AG09319 (cell line): Measurements from ENCODE around the gene PCNT.
"Not testable (repeated sequence)": the region's sequence is repeated elsewhere in the genome, so short reads cannot be mapped to it uniquely, and the experiment has no call there.

Experiments
- DNase-seq: peaks from one replicate; pipeline ENCODE4 v3.0.0-alpha.2; 2010; ENCODE audit warnings: low read depth; ENCODE audit errors: extremely low read depth
- TF ChIP-seq, protein P1 (sequence below): IDR thresholded peaks from 2 replicates; pipeline ENCODE4 v1.5.1; 2011; ENCODE audit warnings: low read depth, mild to moderate bottlenecking, inconsistent platforms, low read length, moderate library complexity

PCNT gene

DNA sequence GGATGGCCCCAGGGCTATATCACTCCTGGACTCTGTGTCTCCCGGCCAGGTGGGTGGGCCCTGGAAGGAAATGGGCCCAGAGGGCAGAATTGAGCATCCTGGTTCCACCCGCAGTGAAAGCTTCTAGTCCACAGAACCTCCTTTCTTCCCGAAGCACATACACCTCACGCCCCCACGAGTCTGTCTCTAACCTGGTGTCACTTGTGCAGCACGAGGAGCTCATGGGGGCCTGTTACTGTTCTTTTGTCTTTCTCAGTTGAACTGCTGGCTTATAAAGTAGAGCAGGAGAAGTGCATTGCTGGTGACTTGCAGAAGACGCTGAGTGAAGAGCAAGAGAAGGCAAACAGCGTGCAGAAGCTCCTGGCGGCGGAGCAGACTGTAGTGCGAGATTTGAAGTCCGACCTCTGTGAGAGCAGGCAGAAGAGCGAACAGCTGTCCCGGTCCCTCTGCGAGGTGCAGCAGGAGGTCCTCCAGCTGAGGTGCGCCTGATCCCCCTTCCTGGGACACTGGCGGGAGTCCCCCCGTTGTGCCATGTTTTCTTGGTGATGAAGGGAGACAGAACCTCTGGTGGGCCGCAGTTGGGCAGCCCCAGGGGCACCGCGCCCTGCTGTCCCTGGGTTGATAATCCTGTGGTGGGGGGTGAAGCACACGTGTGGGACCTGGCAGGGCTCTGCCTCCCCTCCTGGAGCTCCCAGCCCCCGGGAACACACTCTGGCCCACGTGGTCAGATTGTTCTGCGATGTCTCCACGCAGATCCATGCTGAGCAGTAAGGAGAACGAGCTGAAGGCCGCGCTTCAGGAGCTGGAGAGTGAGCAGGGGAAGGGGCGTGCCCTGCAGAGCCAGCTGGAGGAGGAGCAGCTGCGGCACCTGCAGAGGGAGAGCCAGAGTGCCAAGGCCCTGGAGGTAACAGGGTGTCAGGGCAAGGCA lies 106.1 kb downstream of the PCNT start:
- TF ChIP-seq, protein P1, sequence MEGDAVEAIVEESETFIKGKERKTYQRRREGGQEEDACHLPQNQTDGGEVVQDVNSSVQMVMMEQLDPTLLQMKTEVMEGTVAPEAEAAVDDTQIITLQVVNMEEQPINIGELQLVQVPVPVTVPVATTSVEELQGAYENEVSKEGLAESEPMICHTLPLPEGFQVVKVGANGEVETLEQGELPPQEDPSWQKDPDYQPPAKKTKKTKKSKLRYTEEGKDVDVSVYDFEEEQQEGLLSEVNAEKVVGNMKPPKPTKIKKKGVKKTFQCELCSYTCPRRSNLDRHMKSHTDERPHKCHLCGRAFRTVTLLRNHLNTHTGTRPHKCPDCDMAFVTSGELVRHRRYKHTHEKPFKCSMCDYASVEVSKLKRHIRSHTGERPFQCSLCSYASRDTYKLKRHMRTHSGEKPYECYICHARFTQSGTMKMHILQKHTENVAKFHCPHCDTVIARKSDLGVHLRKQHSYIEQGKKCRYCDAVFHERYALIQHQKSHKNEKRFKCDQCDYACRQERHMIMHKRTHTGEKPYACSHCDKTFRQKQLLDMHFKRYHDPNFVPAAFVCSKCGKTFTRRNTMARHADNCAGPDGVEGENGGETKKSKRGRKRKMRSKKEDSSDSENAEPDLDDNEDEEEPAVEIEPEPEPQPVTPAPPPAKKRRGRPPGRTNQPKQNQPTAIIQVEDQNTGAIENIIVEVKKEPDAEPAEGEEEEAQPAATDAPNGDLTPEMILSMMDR, result no peak
- DNase-seq, result no peak

DNA sequence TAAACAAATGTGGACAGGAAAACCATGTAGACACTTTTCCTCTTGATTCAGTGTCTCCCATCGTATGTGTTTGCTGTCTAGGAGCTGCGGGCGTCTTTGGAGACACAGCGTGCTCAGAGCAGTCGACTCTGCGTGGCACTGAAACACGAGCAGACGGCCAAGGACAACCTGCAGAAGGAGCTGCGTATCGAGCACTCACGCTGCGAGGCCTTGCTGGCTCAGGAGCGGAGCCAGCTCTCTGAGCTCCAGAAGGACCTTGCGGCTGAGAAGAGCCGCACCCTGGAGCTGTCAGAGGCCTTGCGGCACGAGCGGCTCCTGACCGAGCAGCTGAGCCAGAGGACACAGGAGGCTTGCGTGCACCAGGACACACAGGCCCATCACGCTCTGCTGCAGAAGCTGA lies 107.5 kb downstream of the PCNT start:
- no peak for DNase-seq
- TF ChIP-seq, protein P1, result no peak

DNA sequence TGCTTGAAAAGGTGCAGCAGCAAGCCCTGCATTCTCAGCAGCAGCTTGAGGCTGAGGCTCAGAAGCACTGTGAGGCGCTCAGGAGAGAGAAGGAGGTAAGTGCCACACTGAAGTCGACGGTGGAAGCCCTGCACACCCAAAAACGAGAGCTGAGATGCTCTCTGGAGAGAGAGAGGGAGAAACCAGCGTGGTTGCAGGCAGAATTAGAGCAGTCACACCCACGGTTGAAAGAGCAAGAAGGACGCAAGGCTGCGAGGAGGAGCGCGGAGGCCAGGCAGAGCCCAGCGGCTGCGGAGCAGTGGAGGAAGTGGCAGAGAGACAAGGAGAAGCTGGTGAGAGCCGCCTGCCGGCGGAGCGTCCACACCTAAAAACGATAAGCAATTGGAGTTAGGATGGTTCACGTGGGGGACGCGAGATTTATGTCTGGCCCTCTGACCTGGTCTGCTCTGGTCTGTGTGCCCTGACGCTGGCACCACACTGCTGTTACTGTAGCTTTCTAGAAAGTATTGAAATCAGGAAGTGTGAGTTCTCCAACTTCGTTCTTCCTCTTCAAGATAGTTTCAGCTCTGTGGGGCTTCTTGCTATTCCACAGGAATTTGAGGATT lies 108.0 kb downstream of the PCNT start:
- TF ChIP-seq, protein P1, result no peak
- no peak for DNase-seq

DNA sequence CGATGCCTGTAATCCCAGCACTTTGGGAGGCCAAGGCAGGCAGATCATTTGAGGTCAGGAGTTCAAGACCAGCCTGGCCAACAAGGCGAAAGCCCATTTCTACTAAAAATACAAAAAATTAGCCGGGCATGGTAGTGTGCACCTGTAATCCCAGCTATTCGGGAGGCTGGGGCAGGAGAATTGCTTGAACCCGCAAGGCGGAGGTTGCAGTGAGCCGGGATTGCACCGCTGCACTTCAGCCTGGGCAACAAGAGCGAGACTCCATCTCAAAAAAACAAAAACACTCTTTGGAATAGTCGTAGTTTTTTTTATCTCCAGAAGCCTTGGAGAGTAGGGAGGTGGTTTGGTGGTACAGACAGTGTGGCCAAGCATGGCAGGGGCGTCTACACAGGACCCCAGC lies 109.2 kb downstream of the PCNT start:
- not testable (repeated sequence) for DNase-seq

DNA sequence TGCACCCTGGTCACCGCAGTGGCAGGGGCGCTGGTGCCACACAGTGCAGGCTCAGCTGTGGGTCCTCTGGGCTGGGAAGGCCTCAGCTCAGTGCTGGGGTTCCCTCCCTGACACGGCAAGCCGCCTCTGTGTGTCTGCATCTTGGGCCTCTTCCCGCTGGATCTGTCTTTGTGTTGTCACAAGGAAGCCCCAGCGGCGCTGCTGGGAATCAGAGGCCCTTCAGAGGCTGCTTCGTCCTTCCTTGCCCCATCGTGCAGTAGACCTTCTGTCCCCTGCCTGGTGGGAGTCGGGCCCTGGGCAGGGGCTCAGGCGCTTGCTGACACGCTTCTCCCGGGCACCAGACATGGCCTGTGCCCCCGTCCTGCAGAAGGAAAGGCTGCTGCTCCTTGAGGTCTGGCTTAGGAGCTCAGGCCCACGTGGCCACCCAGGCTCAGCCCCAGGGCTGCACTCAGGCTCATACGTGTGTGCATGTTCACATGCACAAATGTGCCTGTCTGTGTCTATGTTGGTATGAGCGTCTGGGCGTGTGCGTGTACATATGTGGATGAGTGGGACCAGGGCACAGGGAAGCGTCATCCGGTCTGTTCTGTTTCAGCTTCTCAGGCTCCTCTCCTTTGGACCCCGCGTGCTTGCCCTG lies 110.5 kb downstream of the PCNT start:
- TF ChIP-seq, protein P1, result no peak
- DNase-seq, result no peak

DNA sequence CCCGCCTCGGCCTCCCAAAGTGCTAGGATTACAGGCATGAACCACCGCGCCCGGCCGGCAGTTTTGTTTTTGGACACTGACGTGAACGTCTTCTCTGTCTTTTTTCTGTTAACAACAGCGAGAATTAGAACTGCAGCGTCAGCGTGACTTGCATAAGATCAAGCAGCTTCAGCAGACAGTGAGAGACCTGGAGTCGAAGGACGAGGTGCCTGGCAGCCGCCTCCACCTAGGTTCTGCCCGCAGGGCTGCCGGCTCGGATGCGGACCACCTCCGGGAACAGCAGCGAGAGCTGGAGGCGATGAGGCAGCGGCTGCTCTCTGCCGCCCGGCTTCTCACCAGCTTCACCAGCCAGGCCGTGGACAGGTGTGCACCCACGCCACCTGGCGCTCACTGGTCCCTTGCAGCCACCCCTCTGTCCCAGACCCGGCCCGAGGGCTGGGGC lies 111.9 kb downstream of the PCNT start:
- no peak for DNase-seq
- TF ChIP-seq, protein P1, result no peak

DNA sequence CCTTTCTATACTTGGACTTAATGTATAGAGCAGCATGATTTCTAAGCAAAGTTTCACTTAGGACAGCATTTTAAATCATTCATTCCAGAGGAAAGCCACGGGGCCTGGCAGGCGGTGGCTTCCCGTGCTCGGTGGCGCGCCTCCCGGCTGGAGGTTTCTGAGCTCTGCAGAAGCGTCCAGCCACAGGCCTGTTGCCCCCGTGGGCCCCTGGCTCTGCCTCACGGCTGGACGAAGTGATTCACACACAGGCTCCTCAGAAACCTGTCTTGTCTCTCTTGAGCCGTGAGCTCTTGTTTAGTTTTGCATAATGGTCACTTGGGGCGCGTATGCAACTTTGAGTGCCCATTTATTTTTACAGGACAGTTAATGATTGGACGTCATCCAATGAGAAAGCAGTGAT lies 112.7 kb downstream of the PCNT start:
- TF ChIP-seq, protein P1, result no peak
- no peak for DNase-seq
